Amniotic epithelial cell (primary cell): ENCODE measurements around the gene BUB1.
"Not testable (repeated sequence)": the region's sequence is repeated elsewhere in the genome, so short reads cannot be mapped to it uniquely, and the experiment has no call there.

Experiments
- DNase-seq: peaks from one replicate; pipeline ENCODE4 v3.0.0-alpha.2; 2010; ENCODE audit warnings: low read depth

The BUB1 gene

GRCh38 chr2:110677530-110678456, at the start of gene BUB1:
Gene BUB1 (minus strand): TSS chr2:110678063. CDS start chr2:110677995, 68 bp downstream.
- peak; percentile 92 for DNase-seq

- no peak for DNase-seq
Measured at GRCh38 chr2:110726285-110726684, 48.4 kb upstream of the BUB1 start.

- DNase-seq = no peak
Measured at GRCh38 chr2:110725859-110726258, 48.0 kb upstream of the BUB1 start.

GRCh38 chr2:110725370-110725769, 47.5 kb upstream of the BUB1 start:
- no peak for DNase-seq

GRCh38 chr2:110724820-110725219, 47.0 kb upstream of the BUB1 start:
- DNase-seq = no peak

- DNase-seq = no peak
Measured at GRCh38 chr2:110720547-110720946, 42.7 kb upstream of the BUB1 start.

GRCh38 chr2:110718990-110719389, 41.1 kb upstream of the BUB1 start:
- DNase-seq = no peak

GRCh38 chr2:110718382-110718781, 40.5 kb upstream of the BUB1 start:
- DNase-seq = no peak

- peak; percentile 10 for DNase-seq
Measured at GRCh38 chr2:110717734-110718133, 39.9 kb upstream of the BUB1 start.

- peak; percentile 6 for DNase-seq
Measured at GRCh38 chr2:110716959-110717645, 39.2 kb upstream of the BUB1 start.

GRCh38 chr2:110714452-110715224, 36.8 kb upstream of the BUB1 start:
- no peak for DNase-seq

GRCh38 chr2:110713513-110714362, 35.9 kb upstream of the BUB1 start:
- DNase-seq = no peak

- no peak for DNase-seq
Measured at GRCh38 chr2:110712737-110713136, 34.9 kb upstream of the BUB1 start.

- DNase-seq = no peak
Measured at GRCh38 chr2:110708455-110708854, 30.6 kb upstream of the BUB1 start.

GRCh38 chr2:110707386-110707965, 29.6 kb upstream of the BUB1 start:
- DNase-seq = no peak

- DNase-seq = no peak
Measured at GRCh38 chr2:110702514-110703380, 24.9 kb upstream of the BUB1 start.

GRCh38 chr2:110698253-110698652, 20.4 kb upstream of the BUB1 start:
- not testable (repeated sequence) for DNase-seq

- DNase-seq = not testable (repeated sequence)
Measured at GRCh38 chr2:110695146-110695898, 17.5 kb upstream of the BUB1 start.

GRCh38 chr2:110691612-110692258, 13.9 kb upstream of the BUB1 start:
- DNase-seq = no peak
